CD4-positive, alpha-beta T cell (primary cell): ENCODE results near the gene USPL1. TPM values are rescaled to one million over a fixed set of nuclear protein-coding genes. Genes with fewer than 3 reads are reported as not detected.
"Not testable (repeated sequence)": the region's sequence is repeated elsewhere in the genome, so short reads cannot be mapped to it uniquely, and the experiment has no call there.

Experiments used
- ATAC-seq: fragments of 200-7000 bp; cut with Tn5 transposase; one replicate; pipeline ENCODE4 v1.10.0; 2022; ENCODE audit warnings: mild to moderate bottlenecking; ENCODE audit not compliant: poor library complexity
- CTCF ChIA-PET: fragments of 350-600 bp; sonication (Branson Sonifier 250); formaldehyde crosslinking; loops from one replicate; lab custom pipeline; 2021; ENCODE audit warnings: antibody characterized with exemption, inconsistent platforms; lab: Charles Lee
- POLR2A ChIA-PET: fragments of 350-600 bp; sonication (Branson Sonifier 250); formaldehyde crosslinking; loops from one replicate; lab custom pipeline; 2021; ENCODE audit warnings: antibody characterized with exemption, inconsistent platforms; lab: Charles Lee
- DNase-seq, 14 experiments: peaks; one replicate each; pipeline ENCODE4 v3.0.0-alpha.2; 2013 to 2020; ENCODE audit warnings: mixed read lengths in 2 of 14
- H3K27ac ChIP-seq, 2 donors: one replicate each; pipeline versions ENCODE4 v1.5.1 to v1.7.0; 2013; ENCODE audit warnings: low read length in 2 of 2, low read depth in 1 of 2, mild to moderate bottlenecking in 1 of 2
- H3K27me3 ChIP-seq, 2 experiments: 1 replicate in 1 of 2; 2 replicates in 1 of 2; pipeline versions ENCODE4 v1.6.1 to v1.7.0; 2013; ENCODE audit warnings: low read length in 2 of 2, control low read depth in 1 of 2, mild to moderate bottlenecking in 1 of 2, moderate library complexity in 1 of 2; ENCODE audit not compliant: insufficient read depth in 2 of 2, control insufficient read depth in 1 of 2
- H3K36me3 ChIP-seq: one replicate; pipeline ENCODE4 v1.6.1; 2013; ENCODE audit warnings: low read length, control low read depth; ENCODE audit not compliant: insufficient read depth
- H3K4me1 ChIP-seq: one replicate; pipeline ENCODE4 v1.6.1; 2013; ENCODE audit warnings: low read length, control low read depth; ENCODE audit not compliant: insufficient read depth
- H3K4me3 ChIP-seq: one replicate; pipeline ENCODE4 v1.5.1; 2013; ENCODE audit warnings: mild to moderate bottlenecking, low read length, moderate library complexity
- H3K9me3 ChIP-seq, 2 experiments: 1 replicate in 1 of 2; 2 replicates in 1 of 2; pipeline versions ENCODE4 v1.6.1 to v1.7.0; 2013; ENCODE audit warnings: low read length in 2 of 2, mild to moderate bottlenecking in 2 of 2, control low read depth in 1 of 2, moderate library complexity in 1 of 2; ENCODE audit not compliant: control insufficient read depth in 1 of 2, insufficient read depth in 1 of 2
- H3K27ac Mint-ChIP-seq: one replicate; pipeline ENCODE4 v1.8.0; 2020; ENCODE audit warnings: mixed read lengths
- H3K27me3 Mint-ChIP-seq: one replicate; pipeline ENCODE4 v1.8.0; 2021; ENCODE audit warnings: mixed read lengths
- H3K36me3 Mint-ChIP-seq: one replicate; pipeline ENCODE4 v1.8.0; 2021; ENCODE audit warnings: low read depth, mixed read lengths
- H3K4me1 Mint-ChIP-seq: one replicate; pipeline ENCODE4 v1.8.0; 2021; ENCODE audit warnings: low read depth, mixed read lengths
- H3K4me3 Mint-ChIP-seq: one replicate; pipeline ENCODE4 v1.8.0; 2020; ENCODE audit warnings: mild to moderate bottlenecking, mixed read lengths
- H3K9me3 Mint-ChIP-seq: one replicate; pipeline ENCODE4 v1.8.0; 2020; ENCODE audit warnings: mixed read lengths
- CTCF ChIP-seq: fragments of 200-600 bp; IDR thresholded peaks from one replicate; pipeline ENCODE4 v1.8.0; 2022; ENCODE audit warnings: antibody characterized with exemption, mild to moderate bottlenecking
- intact Hi-C, 2 experiments: fragments of 100-400 bp; cut with DNase I in 1 of 2; cut with micrococcal nuclease in 1 of 2; formaldehyde crosslinking; loops; one replicate each; pipeline versions ENCODE4 v1.15.1 to v1.9.0; 2023 to 2025; cut with DNase I, micrococcal nuclease
- total RNA-seq, 174 experiments: library from RNA in 2 of 174; stranded (reverse) in 2 of 174; gene quantifications; one replicate each; pipeline ENCODE4 v1.2.3 and lab custom pipeline; 2021 to 2026

The USPL1 gene
- total RNA-seq, 2 experiments from 2014 or later: 41.2 to 42.0 TPM

- H3K4me3 ChIP-seq: no peak overlapping the region
- intact Hi-C loops: no loop called here
- H3K9me3 Mint-ChIP-seq: no peaks in the 10 kb centered on the region
- ATAC-seq: no peak
- no peaks in the 10 kb centered on the region for H3K36me3 Mint-ChIP-seq
- ChIA-PET POLR2A (interaction anchor here (1.0 to 4.0 kb wide), 2 partner anchors 12 kb away, joined by 5 to 82 read pairs; partner anchors contain the start of gene USPL1), CTCF (interaction anchor here (0.6 to 0.9 kb wide), 2 partner anchors 19 to 130 kb away, joined by 3 read pairs; partner anchors contain the start of gene ALOX5AP)
- H3K4me3 Mint-ChIP-seq: no peak overlapping the region
- no peak overlapping the region for H3K27ac ChIP-seq
- H3K36me3 ChIP-seq: no peaks in the 10 kb centered on the region
- H3K4me1 Mint-ChIP-seq: peaks cover 40% of the 10 kb centered on the region
- DNase-seq: no peak
- no peaks in the 10 kb centered on the region for H3K27me3 ChIP-seq
- peaks cover 14% of the 10 kb centered on the region for H3K4me1 ChIP-seq
- no peak overlapping the region for H3K27ac Mint-ChIP-seq
- H3K9me3 ChIP-seq: no peaks in the 10 kb centered on the region
- no peak for TF ChIP-seq CTCF
- H3K27me3 Mint-ChIP-seq: no peaks in the 10 kb centered on the region
Observed at GRCh38 chr13:30605052-30605451, 12.7 kb upstream of the USPL1 start.

DNA sequence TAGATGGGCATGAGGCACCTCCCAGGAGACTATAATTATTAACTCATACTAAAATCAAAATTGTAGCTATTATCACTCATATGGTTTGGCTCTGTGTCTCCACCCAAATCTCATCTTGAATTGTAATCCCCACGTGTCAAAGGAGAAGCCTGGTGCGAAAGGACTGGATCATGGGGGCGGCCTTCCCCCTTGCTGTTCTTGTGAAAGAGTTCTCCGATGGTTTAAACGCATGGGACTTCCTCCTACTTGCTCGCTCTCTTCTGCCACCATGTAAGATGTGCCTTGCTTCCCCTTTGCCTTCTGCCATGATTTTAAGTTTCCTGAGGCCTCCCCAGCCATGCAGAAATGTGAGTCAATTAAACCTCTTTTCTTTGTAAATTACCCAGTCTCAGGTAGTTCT is 10.5 kb upstream of the USPL1 start:
- POLR2A ChIA-PET: interaction anchor here (0.7 to 4.0 kb wide), 2 partner anchors 10 to 21 kb away, joined by 3 to 82 read pairs; partner anchors contain the start of gene USPL1
- H3K36me3 ChIP-seq, H3K27me3 Mint-ChIP-seq, H3K4me3 Mint-ChIP-seq, intact Hi-C loops, H3K4me3 ChIP-seq, H3K36me3 Mint-ChIP-seq, ATAC-seq, H3K27ac ChIP-seq, H3K27me3 ChIP-seq, H3K9me3 ChIP-seq, H3K9me3 Mint-ChIP-seq: not testable (repeated sequence)
- DNase-seq: peak in 1 of 14 experiments; percentile 26
- Mint-ChIP-seq H3K27ac (peak overlapping the region; percentile 92), H3K4me1 (peaks cover 43% of the 10 kb centered on the region)
- CTCF ChIA-PET: interaction anchor here (0.8 to 2.7 kb wide), 2 partner anchors 8 to 10 kb away, joined by 3 to 19 read pairs; partner anchors contain the start of gene USPL1
- peaks cover 14% of the 10 kb centered on the region for H3K4me1 ChIP-seq

DNA sequence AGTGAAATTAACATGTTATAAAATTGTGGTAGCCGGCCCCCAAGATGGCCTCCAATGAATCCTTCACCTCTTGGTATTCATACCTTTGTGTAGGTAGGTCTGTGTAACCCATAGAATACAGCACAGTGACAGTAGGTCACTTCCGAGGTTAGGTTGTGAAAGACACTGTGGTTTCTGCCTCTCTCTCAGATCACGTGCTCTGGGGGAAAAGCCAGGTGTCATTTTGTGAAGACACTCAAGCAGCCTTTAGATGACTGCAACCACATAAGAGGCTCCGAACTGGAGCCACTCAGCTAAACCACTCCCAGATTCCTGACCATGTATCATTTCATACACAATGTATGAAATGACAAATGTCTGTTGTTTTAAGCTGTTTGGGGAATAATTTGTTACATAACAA is 9.8 kb upstream of the USPL1 start:
- H3K4me3 Mint-ChIP-seq: peak overlapping the region; percentile 54
- peak; percentile 34 to 93 (median 50) for DNase-seq
- H3K27me3 Mint-ChIP-seq: no peaks in the 10 kb centered on the region
- peak; percentile 98 for ATAC-seq
- no peak for TF ChIP-seq CTCF
- H3K36me3 Mint-ChIP-seq: no peaks in the 10 kb centered on the region
- no peaks in the 10 kb centered on the region for H3K36me3 ChIP-seq
- no peak overlapping the region for H3K4me3 ChIP-seq
- H3K4me1 Mint-ChIP-seq: peaks cover 50% of the 10 kb centered on the region
- H3K9me3 Mint-ChIP-seq: no peaks in the 10 kb centered on the region
- CTCF ChIA-PET: interaction anchor here (2.7 kb wide), 1 partner anchor 9 kb away, joined by 19 read pairs; the partner anchor contains the start of gene USPL1
- intact Hi-C loops: loop anchor here (1.0 kb wide), 2 partner anchors 8 to 9 kb away; partner anchors contain the start of gene USPL1 (in 1 of the 2)
- no peaks in the 10 kb centered on the region for H3K9me3 ChIP-seq
- peaks cover 14% of the 10 kb centered on the region for H3K4me1 ChIP-seq
- H3K27ac ChIP-seq: peak overlapping the region in 1 of 2 donors; percentile 25
- H3K27ac Mint-ChIP-seq: peak overlapping the region; percentile 92
- POLR2A ChIA-PET: interaction anchor here (0.6 to 4.0 kb wide), 4 partner anchors 9 to 460 kb away, joined by 3 to 82 read pairs (median 4); partner anchors contain the start of gene USPL1
- no peaks in the 10 kb centered on the region for H3K27me3 ChIP-seq
